Measurements from ENCODE around the gene HERC4. TPM values are rescaled to one million over a fixed set of nuclear protein-coding genes. Genes with fewer than 3 reads are reported as not detected.
A peak's percentile ranks its signal among the peaks of the same experiment; 100 is the strongest.
"Not testable (repeated sequence)": the region's sequence is repeated elsewhere in the genome, so short reads cannot be mapped to it uniquely, and the experiment has no call there.

The HERC4 gene
- polyA plus RNA-seq, 3 donors: 8.7 to 15.1 (median 14.8) TPM

- no peak overlapping the region for H3K27ac ChIP-seq (ENCODE audit: low read depth, low read length)
- 75 to 83% (median 75%) methylated on average over 2 of the region's 2 CpGs for WGBS, 3 donors
Measured at GRCh38 chr10:68095153-68095552, 20.1 kb upstream of the HERC4 start.

GRCh38 chr10:68092512-68092911 is 17.4 kb upstream of the HERC4 start:
- H3K27ac ChIP-seq (ENCODE audit: low read depth, low read length): no peak overlapping the region
- WGBS, 3 donors: 93 to 96% (median 94%) methylated on average over 2 of the region's 2 CpGs

GRCh38 chr10:68090586-68090985 is 15.5 kb upstream of the HERC4 start:
- WGBS, 3 donors: 70 to 79% (median 78%) methylated on average over 4 of the region's 4 CpGs
- H3K27ac ChIP-seq (ENCODE audit: low read depth, low read length): no peak overlapping the region

GRCh38 chr10:68088740-68089139 is 13.7 kb upstream of the HERC4 start:
- WGBS, 3 donors: 34 to 75% (median 49%) methylated on average over 4 of the region's 4 CpGs
- no peak overlapping the region for H3K27ac ChIP-seq (ENCODE audit: low read depth, low read length)

GRCh38 chr10:68087685-68088401 is 12.8 kb upstream of the HERC4 start:
- H3K27ac ChIP-seq (ENCODE audit: low read depth, low read length): no peak overlapping the region
- 41 to 51% (median 47%) methylated on average over 2 of the region's 2 CpGs for WGBS, 3 donors

GRCh38 chr10:68086910-68087684 is 12.0 kb upstream of the HERC4 start:
- 66 to 89% (median 88%) methylated on average over 7 of the region's 7 CpGs for WGBS, 3 donors

GRCh38 chr10:68086011-68086410 is 10.9 kb upstream of the HERC4 start:
- no peak overlapping the region for H3K27ac ChIP-seq (ENCODE audit: low read depth, low read length)
- WGBS, 3 donors: 63 to 70% (median 64%) methylated on average over 2 of the region's 2 CpGs

More at GRCh38 chr10:68086910-68087684, 12.0 kb upstream of the HERC4 start:
- no peak overlapping the region for H3K27ac ChIP-seq (ENCODE audit: low read depth, low read length)

GRCh38 chr10:68084469-68084868 is 9.4 kb upstream of the HERC4 start:
- H3K27ac ChIP-seq (ENCODE audit: low read depth, low read length): no peak overlapping the region
- WGBS, 3 donors: 79 to 94% (median 83%) methylated on average over 4 of the region's 4 CpGs

GRCh38 chr10:68083953-68084352 is 8.9 kb upstream of the HERC4 start:
- no peak overlapping the region for H3K27ac ChIP-seq (ENCODE audit: low read depth, low read length)
- WGBS, 3 donors: 25 to 50% (median 49%) methylated on average over 1 of the region's 1 CpG

GRCh38 chr10:68082872-68083271 is 7.8 kb upstream of the HERC4 start:
- WGBS, 3 donors: 27 to 63% (median 58%) methylated on average over 1 of the region's 1 CpG
- H3K27ac ChIP-seq (ENCODE audit: low read depth, low read length): no peak overlapping the region

GRCh38 chr10:68081916-68082315 is 6.8 kb upstream of the HERC4 start:
- no peak overlapping the region for H3K27ac ChIP-seq (ENCODE audit: low read depth, low read length)
- 85 to 86% (median 86%) methylated on average over 6 of the region's 6 CpGs for WGBS, 3 donors

- no peak overlapping the region for H3K27ac ChIP-seq (ENCODE audit: low read depth, low read length)
- WGBS, 3 donors: 76 to 85% (median 84%) methylated on average over 5 of the region's 5 CpGs
Measured at GRCh38 chr10:68080853-68081431, 5.9 kb upstream of the HERC4 start.

- WGBS, 3 donors: 88 to 98% (median 88%) methylated on average over 1 of the region's 1 CpG
- H3K27ac ChIP-seq (ENCODE audit: low read depth, low read length): no peak overlapping the region
Measured at GRCh38 chr10:68079434-68079833, 4.4 kb upstream of the HERC4 start.

GRCh38 chr10:68077026-68077425 is 1.9 kb upstream of the HERC4 start:
- 96 to 97% (median 97%) methylated on average over 5 of the region's 5 CpGs for WGBS, 3 donors
- no peak overlapping the region for H3K27ac ChIP-seq (ENCODE audit: low read depth, low read length)

GRCh38 chr10:68076081-68076480 is 998 bp upstream of the HERC4 start:
- 93 to 97% (median 97%) methylated on average over 15 of the region's 15 CpGs for WGBS, 3 donors
- H3K27ac ChIP-seq (ENCODE audit: low read depth, low read length): not testable (repeated sequence)

GRCh38 chr10:68075550-68076004 is 494 bp upstream of the HERC4 start:
- H3K27ac ChIP-seq (ENCODE audit: low read depth, low read length): no peak overlapping the region
- WGBS, 3 donors: 26 to 31% (median 28%) methylated on average over 3 of the region's 3 CpGs

- peak overlapping the region; percentile 60 for H3K27ac ChIP-seq (ENCODE audit: low read depth, low read length)
- 1% methylated on average over 26 to 27 of the region's 27 CpGs for WGBS, 3 donors
Measured at GRCh38 chr10:68074031-68074774, 880 bp downstream of the HERC4 start.

- WGBS, 3 donors: 9 to 20% (median 14%) methylated on average over 3 of the region's 3 CpGs
- H3K27ac ChIP-seq (ENCODE audit: low read depth, low read length): no peak overlapping the region
Measured at GRCh38 chr10:68073631-68074030, 1.5 kb downstream of the HERC4 start.

GRCh38 chr10:68067508-68067907 is 7.6 kb downstream of the HERC4 start:
- WGBS, 3 donors: 83 to 88% (median 86%) methylated on average over 3 of the region's 3 CpGs
- no peak overlapping the region for H3K27ac ChIP-seq (ENCODE audit: low read depth, low read length)

Data from adipose tissue (tissue), 3 donors.